ENCODE measurements around the gene CCNL2.
A peak's percentile ranks its signal among the peaks of the same experiment; 100 is the strongest.

Gene CCNL2

GRCh38 chr1:1354271-1355247 lies 44.6 kb downstream of the CCNL2 start:
- DNase-seq = no peak

DNA sequence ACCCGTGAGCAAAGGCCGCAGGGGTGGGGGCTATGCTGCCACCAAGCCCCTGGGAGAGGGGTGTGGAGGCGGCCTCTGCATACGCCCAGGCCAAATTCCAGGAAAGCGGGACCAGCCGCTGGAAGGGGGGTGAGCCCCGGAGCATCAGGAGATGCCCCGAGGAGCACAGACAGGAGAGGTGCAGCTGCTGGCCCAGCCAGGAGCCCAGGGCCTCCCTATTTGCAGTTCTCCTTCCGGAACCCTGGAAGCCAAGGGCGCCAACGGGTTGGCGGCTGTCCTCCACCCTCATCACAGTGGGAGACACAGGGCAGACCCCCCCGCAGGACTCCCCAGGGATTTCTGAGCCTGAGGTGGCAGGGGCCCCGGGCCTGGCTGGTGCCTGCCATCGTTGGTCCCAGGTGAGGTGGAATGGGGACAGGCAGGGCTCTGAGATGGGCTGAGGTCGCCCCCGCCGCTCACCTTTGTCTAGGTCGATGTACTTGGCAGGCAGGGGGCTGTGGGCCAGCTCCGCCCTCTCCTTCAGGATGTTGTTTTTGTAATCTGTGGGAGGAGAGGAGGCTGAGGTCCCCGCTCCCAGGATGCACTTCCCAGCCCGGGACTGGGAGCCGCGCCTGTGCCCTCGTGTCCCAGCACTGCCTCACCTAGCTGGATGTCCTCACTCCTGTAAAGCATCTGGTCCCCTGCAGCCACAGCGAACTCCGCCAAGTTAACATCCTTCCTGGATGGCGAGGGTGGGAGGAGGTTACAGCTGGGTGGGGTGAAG lies 45.6 kb downstream of the CCNL2 start:
- no peak for DNase-seq

DNA sequence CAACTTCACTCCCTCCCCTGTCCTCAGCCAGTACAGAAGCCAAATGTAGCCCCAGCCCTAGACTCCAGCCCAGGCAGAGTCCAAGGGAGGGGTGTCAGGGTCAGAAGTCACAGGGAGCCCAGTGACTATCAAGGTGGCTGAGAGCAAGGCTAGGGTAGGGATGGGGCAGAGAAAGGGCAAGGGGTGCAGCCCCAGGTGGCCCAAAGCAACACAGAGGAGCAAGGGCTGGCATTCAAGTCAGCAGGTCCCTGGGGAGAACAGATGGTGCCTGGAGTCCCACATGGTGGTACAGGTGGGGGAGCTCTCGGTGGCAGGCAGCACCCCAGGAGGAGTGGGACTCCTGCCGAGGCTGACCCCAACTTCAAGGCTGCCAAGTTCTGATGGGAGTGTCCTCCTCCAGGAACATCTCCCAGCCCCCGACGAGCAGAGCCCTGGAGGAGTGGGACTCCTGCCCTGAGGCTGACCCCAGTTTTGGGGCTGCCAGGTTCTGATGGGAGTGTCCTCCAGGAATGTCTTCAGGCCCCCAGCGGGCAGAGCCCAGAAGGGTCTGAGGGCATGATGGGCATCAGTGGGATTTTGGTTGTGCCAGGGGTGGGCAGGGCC lies 46.2 kb downstream of the CCNL2 start:
- DNase-seq = no peak

- no peak for DNase-seq
These were observed 47.4 kb downstream of the CCNL2 start for GRCh38 chr1:1351511-1352427.

DNA sequence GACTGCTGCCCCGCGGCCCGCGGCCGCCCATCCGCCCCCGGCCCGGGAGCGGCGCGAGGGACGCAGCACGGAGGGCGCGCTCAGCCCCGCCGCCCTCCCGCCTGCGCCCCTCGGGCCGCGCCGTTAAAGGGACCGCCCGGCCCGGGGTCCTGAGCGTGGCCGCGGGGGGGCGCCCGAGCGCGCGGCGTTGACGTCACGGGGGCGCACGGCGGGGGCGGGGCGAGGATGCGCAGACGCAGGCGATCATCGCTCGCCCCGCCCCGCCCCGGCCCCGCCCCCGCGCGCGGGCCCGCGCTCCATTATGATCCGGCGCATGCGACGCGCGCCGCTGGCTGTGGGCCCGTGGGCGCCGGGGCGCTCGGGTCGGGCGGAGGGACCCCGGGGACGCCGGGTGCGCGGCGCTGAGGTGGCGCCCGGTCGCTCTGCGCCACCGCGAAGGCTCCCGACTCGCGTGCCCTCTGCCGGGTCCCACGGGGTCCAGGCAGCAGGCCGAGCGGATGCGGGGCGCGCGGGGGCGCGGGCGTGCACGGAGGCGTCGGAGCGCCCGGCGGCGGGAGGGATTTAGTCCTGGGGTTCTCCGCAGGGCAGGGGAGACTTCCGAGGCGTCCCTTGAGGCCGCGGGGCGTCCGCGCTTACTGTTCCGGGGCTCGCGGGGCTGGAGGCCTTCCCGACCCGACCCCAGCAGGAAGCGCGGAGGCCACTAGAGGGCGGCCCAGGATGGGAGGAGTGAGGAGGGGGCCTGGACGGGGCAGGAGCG lies 49.7 kb downstream of the CCNL2 start, which contains the start of gene DVL1:
DVL1 (minus strand) TSS at position 163 of the 757 bp plus-strand sequence. CDS start 353 bp downstream, outside the sequence.
- peak; percentile 48 for DNase-seq

- no peak for DNase-seq
These were observed 50.5 kb downstream of the CCNL2 start for GRCh38 chr1:1348420-1349255.

DNA sequence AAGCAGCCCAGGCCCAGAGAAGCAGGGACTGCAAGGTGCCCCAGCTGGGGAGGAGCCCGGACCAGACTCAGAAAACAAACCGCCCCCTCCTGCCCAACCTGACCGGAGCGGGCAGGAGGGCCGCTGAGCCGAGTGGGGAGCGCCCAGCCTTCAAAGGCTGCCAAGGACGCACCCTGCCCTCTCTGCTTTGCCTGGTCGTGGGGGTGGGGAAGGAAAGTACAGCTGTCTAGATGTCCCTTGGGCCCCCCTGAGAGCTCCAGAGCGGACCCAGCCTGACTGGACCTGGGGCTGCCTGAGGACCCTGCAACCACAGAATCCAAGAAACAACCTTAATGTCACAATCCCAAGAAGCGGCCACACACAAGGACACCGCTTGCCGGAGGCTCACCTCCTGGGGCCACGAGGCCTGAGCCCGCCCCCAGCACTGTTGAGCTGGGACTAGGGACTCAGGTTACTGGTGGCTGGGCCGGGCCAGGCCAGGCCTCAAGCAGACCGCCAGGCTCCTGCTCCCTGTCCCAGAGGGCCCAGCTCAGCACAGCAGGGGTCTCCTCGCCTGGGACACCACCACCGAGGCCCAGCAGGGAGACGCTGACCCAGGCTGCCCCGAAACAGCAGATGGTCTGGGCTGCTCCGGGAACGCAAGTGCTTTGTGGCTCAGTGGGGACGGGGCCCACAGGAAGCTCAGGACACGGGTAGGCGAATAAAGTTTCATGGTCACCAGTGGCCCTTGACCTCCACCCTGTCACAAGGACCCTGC lies 51.3 kb downstream of the CCNL2 start:
- peak; percentile 12 for DNase-seq

- DNase-seq = no peak
These were observed 52.0 kb downstream of the CCNL2 start for GRCh38 chr1:1347026-1347595.

DNA sequence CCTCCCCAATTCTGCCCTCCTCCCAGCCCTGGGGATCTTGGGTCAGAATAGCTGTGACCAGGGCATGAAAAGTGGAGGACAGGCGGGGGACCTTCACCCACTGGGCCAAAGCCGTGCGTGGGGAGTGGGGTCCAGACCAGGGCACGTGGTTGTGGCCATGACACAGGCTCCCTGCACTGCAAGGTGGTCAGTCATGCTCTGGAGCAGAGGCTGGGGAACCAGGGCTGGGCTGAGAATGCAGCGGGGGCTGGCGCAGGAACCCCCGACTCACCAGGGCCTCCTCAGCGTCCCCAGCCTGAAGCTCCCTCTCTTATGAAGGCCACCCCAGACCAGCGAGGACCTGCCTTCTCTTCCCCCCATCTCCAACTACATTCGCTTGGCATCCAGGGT lies 52.6 kb downstream of the CCNL2 start:
- DNase-seq = no peak

DNA sequence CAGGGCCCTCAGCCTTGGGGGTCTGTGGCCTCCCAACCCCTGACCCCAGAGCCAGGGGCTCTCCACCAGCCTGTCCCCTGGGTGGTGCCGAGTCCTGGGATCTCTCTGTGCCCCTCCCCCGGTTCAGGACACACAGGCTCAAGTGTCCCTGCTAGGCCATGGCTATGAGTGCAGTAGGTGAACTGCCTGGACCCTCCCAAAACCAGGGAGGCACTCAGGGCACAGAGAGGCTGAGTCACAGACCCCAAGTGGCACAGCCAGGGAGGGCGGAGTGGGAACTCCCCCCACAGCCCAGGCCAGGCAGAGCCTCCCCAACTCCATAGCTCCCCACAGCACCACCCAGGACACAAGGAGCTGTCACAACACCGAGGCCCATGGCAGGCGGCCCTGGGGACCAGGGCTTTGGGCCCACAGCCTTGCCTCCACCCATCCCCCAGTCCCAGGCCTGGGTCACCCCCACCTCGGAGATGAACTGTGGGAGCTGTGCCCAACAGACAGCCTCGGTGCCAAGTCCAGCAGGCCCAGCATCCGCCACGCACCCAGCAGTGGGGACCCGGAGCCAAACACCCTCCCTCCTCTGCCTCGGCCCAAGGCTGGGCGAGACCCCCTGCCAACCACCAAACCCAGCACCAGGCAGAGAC lies 53.2 kb downstream of the CCNL2 start:
- DNase-seq = no peak

GRCh38 chr1:1345384-1345783 lies 53.8 kb downstream of the CCNL2 start:
- peak; percentile 65 for DNase-seq

- DNase-seq = peak; percentile 94
These were observed 54.3 kb downstream of the CCNL2 start for GRCh38 chr1:1344655-1345361.

- no peak for DNase-seq
These were observed 55.2 kb downstream of the CCNL2 start for GRCh38 chr1:1343811-1344421.

GRCh38 chr1:1342584-1343115 lies 56.5 kb downstream of the CCNL2 start:
- no peak for DNase-seq

DNA sequence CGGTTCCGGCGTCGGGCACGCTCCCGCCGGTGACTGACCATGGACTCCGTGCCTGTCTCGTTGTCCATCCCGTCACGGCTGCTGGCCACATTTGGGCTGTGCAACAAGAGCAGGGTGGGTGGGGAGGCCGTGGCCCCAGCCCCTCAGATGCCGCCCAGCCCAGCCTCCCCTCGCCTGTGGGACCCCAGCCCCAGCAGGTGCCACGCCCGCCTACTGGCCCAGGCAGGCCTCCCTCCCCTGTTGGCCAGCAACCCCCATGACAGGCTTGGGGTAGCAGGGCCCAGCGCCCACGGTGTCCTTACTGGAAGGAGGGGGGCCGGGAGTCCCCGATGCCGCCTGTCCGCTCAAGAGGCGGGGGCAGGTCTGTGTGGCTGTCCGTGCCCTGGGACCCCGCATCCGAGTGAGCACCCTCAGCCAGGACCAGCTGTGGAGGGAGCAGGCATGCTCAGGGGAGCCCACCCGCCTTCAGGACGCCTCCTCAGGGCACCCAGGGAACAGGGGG lies 57.0 kb downstream of the CCNL2 start:
- DNase-seq = no peak

GRCh38 chr1:1341549-1342021 lies 57.5 kb downstream of the CCNL2 start:
- DNase-seq = no peak
